Mucosa of rectum (tissue), 2 donors: ENCODE measurements around the gene BORCS5.
"Not testable (repeated sequence)": the region's sequence is repeated elsewhere in the genome, so short reads cannot be mapped to it uniquely, and the experiment has no call there.

Source experiments
- H3K27ac ChIP-seq, 2 donors: one replicate each; pipeline ENCODE4 v1.7.0; 2013; ENCODE audit warnings: inconsistent platforms in 2 of 2, low read depth in 2 of 2, low read length in 2 of 2
- H3K27me3 ChIP-seq, 2 donors: one replicate each; pipeline ENCODE4 v1.7.0; 2013; ENCODE audit warnings: low read length in 2 of 2; ENCODE audit not compliant: control insufficient read depth in 2 of 2, insufficient read depth in 2 of 2
- H3K36me3 ChIP-seq, 2 donors: one replicate each; pipeline ENCODE4 v1.7.0; 2013; ENCODE audit warnings: low read length in 2 of 2; ENCODE audit not compliant: control insufficient read depth in 2 of 2, insufficient read depth in 2 of 2
- H3K4me1 ChIP-seq, 2 donors: one replicate each; pipeline ENCODE4 v1.7.0; 2013; ENCODE audit warnings: low read length in 2 of 2, mild to moderate bottlenecking in 1 of 2; ENCODE audit not compliant: control insufficient read depth in 2 of 2, insufficient read depth in 2 of 2
- H3K4me3 ChIP-seq, 2 donors: one replicate each; pipeline ENCODE4 v1.7.0; 2013; ENCODE audit warnings: low read length in 2 of 2
- H3K9ac ChIP-seq, 2 donors: one replicate each; pipeline ENCODE4 v1.7.0; 2013; ENCODE audit warnings: low read length in 2 of 2, low read depth in 1 of 2, mild to moderate bottlenecking in 1 of 2
- H3K9me3 ChIP-seq, 2 donors: one replicate each; pipeline ENCODE4 v1.7.0; 2013; ENCODE audit warnings: low read length in 2 of 2; ENCODE audit not compliant: control insufficient read depth in 2 of 2
- donor health status: healthy.
- donor health status: Normal muscosa, but diverticular disease.

Gene BORCS5

GRCh38 chr12:12469386-12469785 lies 112.5 kb downstream of the BORCS5 start:
- no peaks in the 10 kb centered on the region for H3K4me1 ChIP-seq
- H3K9ac ChIP-seq: no peak overlapping the region
- H3K9me3 ChIP-seq: no peaks in the 10 kb centered on the region
- H3K27me3 ChIP-seq: no peaks in the 10 kb centered on the region
- peaks cover 3 to 9% of the 10 kb centered on the region in 2 donors for H3K36me3 ChIP-seq
- no peak overlapping the region for H3K27ac ChIP-seq
- H3K4me3 ChIP-seq: no peak overlapping the region

- Histone ChIP-seq H3K4me1 (no peaks in the 10 kb centered on the region), H3K27ac (no peak overlapping the region), H3K4me3 (no peak overlapping the region), H3K9ac (no peak overlapping the region), H3K36me3 (peaks cover 14 to 15% of the 10 kb centered on the region in 2 donors), H3K9me3 (no peaks in the 10 kb centered on the region), H3K27me3 (no peaks in the 10 kb centered on the region)
These were observed 114.0 kb downstream of the BORCS5 start for GRCh38 chr12:12470751-12471306.

GRCh38 chr12:12471982-12472961 lies 115.4 kb downstream of the BORCS5 start:
- H3K4me3 ChIP-seq, H3K4me1 ChIP-seq, H3K27me3 ChIP-seq, H3K9ac ChIP-seq, H3K9me3 ChIP-seq, H3K27ac ChIP-seq: not testable (repeated sequence)
- H3K36me3 ChIP-seq: peaks cover 24 to 27% of the 10 kb centered on the region in 2 donors

GRCh38 chr12:12473223-12473622 lies 116.3 kb downstream of the BORCS5 start:
- Histone ChIP-seq H3K4me3 (no peak overlapping the region), H3K36me3 (peaks cover 25 to 32% of the 10 kb centered on the region in 2 donors), H3K27me3 (no peaks in the 10 kb centered on the region), H3K9ac (no peak overlapping the region), H3K4me1 (no peaks in the 10 kb centered on the region), H3K27ac (no peak overlapping the region), H3K9me3 (no peaks in the 10 kb centered on the region)

GRCh38 chr12:12474471-12474928 lies 117.6 kb downstream of the BORCS5 start:
- H3K9ac ChIP-seq: peak overlapping the region; percentile 26
- peak overlapping the region; percentile 7 to 29 for H3K27ac ChIP-seq
- no peaks in the 10 kb centered on the region for H3K9me3 ChIP-seq
- H3K4me1 ChIP-seq: no peaks in the 10 kb centered on the region
- no peak overlapping the region for H3K4me3 ChIP-seq
- no peaks in the 10 kb centered on the region for H3K27me3 ChIP-seq
- peaks cover 31 to 41% of the 10 kb centered on the region in 2 donors for H3K36me3 ChIP-seq

GRCh38 chr12:12474931-12475795 lies 118.3 kb downstream of the BORCS5 start:
- Histone ChIP-seq H3K9ac (peak overlapping the region in 1 of 2 donors; percentile 26), H3K27ac (peak overlapping the region; percentile 24 to 29), H3K4me1 (no peaks in the 10 kb centered on the region), H3K27me3 (no peaks in the 10 kb centered on the region), H3K4me3 (no peak overlapping the region), H3K36me3 (peaks cover 37 to 48% of the 10 kb centered on the region in 2 donors), H3K9me3 (no peaks in the 10 kb centered on the region)

GRCh38 chr12:12476857-12477531 lies 120.1 kb downstream of the BORCS5 start:
- Histone ChIP-seq H3K4me1 (no peaks in the 10 kb centered on the region), H3K9me3 (no peaks in the 10 kb centered on the region), H3K4me3 (no peak overlapping the region), H3K9ac (no peak overlapping the region), H3K27me3 (no peaks in the 10 kb centered on the region), H3K27ac (no peak overlapping the region), H3K36me3 (peaks cover 42 to 56% of the 10 kb centered on the region in 2 donors)

GRCh38 chr12:12477532-12477890 lies 120.6 kb downstream of the BORCS5 start:
- no peak overlapping the region for H3K9ac ChIP-seq
- no peak overlapping the region for H3K27ac ChIP-seq
- no peaks in the 10 kb centered on the region for H3K27me3 ChIP-seq
- peaks cover 42 to 57% of the 10 kb centered on the region in 2 donors for H3K36me3 ChIP-seq
- no peak overlapping the region for H3K4me3 ChIP-seq
- no peaks in the 10 kb centered on the region for H3K4me1 ChIP-seq
- H3K9me3 ChIP-seq: no peaks in the 10 kb centered on the region

GRCh38 chr12:12480074-12480473 lies 123.2 kb downstream of the BORCS5 start:
- Histone ChIP-seq H3K9ac (no peak overlapping the region), H3K4me3 (no peak overlapping the region), H3K36me3 (peaks cover 46 to 53% of the 10 kb centered on the region in 2 donors), H3K27ac (no peak overlapping the region), H3K4me1 (no peaks in the 10 kb centered on the region), H3K27me3 (no peaks in the 10 kb centered on the region), H3K9me3 (no peaks in the 10 kb centered on the region)
